ENCODE results near the gene DYNC1LI1.

Gene DYNC1LI1

DNA sequence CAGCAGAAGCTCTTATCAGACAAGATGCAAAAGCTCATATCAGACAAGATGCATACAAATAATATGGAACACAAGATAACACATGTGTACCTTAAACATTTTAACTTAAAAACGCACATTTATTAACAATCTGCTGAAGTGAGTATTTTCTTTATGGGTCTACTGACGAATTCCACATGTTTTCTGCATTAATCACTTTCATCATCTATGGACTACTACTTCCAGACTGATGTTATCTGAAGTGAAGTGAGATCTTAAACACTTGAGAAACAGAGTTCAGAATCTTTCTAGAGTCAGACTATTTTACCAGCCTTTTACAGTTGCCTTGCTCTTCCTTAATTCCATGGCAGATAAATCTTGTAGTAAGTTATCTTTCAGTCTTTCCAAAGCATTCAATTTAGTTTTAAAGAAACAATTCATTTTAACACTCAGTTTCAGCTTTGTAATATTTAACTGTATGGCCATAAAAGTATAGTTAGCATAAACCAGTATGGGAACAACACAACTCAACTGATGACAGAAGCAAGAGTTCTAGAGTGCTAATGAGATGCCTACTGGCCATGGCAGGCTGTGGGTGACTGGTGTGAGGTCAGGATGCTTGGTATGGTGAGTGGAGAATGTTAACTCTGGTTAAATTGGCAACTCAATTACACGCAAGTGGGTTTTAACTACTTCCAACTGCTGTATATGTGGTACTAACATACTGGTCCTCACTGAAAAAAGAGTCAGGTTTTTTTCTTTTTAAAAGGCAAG is 77.8 kb downstream of the DYNC1LI1 start:
- DNase-seq: no peak

- no peak for DNase-seq
Measured at GRCh38 chr3:32488474-32489008, 82.1 kb downstream of the DYNC1LI1 start.

- DNase-seq: no peak
Measured at GRCh38 chr3:32487781-32488473, 82.7 kb downstream of the DYNC1LI1 start.

DNA sequence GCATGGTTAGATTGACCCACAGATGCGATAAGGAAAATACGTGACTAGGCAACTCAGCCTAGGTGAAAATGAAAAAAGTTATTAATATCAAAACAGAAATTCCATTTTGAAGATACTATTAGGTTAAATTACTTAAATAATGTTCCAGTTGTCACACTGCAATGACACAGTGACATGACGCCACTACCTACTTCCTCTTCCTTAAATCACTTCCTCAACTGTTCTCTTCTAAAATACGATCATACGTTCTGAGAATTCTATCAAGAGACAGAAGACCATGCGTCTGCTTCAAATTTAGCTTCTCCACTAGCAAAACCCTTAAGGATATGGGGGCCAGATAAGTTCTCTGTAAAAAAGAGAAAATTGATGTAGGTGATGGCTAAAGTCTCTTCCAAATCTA is 86.2 kb downstream of the DYNC1LI1 start:
- no peak for DNase-seq

DNA sequence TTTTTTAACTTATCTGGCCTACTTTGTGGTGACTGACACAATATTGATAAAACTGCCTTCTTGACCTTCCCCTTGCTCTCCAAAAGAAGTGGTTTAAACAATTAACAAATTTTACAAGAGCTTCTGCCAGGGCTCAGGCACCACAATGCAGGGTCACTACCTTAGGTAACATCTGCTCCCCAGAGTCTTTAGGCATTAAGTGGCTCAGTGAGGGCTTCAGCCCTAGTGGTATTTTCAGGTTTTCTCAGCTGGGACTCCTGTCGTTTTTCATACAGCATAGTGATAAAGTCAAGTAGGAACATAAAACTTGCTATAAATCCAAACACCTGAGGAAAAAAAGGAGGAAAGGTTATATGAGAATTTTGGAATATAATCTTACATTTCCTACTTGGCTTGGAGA is 86.9 kb downstream of the DYNC1LI1 start:
- no peak for DNase-seq

- DNase-seq: no peak
Measured at GRCh38 chr3:32482693-32483092, 88.0 kb downstream of the DYNC1LI1 start.

DNA sequence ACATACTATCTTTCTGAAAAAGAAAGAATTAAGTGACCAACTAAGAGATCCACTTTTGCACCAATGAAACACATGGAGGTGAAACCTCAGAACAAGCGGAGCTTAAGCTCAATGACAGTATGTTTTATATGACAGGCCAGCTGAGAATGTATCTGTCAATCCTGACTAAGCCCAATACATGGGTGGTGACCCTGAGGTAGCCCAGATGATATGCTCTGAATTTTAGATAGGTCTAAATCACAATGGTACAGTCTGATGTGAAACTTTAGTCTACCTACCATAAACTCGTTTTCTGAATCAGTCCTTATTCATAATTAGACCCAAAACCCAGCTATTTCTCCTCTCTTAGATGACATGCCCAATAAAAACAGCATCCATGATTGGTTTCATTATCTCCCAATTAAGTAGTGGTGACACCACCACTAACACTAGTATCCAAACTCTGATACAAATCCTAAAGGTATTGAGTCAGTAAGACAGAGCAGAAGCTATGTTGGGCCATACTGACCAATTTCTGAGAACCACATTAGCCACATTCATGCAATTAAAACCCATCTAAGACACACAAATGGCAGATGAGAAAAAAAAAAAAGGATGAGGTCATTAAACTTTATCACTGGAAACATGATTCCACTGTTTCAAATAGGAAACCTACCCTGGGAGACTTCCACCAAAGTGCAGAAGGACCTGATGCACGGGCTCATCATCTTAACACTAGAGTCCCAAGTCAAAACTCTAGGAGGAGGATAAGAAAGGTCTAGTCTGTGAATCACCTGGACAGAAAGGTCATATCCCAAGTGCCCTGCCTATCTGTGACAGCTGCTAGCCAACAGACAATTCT is 88.6 kb downstream of the DYNC1LI1 start:
- DNase-seq: no peak

- no peak for DNase-seq
Measured at GRCh38 chr3:32480604-32481003, 90.1 kb downstream of the DYNC1LI1 start.
